ENCODE results near the gene CFAP58.

Gene CFAP58

GRCh38 chr10:104337521-104337984 is 16.1 kb upstream of the CFAP58 start:
- TF ChIP-seq, protein P1, sequence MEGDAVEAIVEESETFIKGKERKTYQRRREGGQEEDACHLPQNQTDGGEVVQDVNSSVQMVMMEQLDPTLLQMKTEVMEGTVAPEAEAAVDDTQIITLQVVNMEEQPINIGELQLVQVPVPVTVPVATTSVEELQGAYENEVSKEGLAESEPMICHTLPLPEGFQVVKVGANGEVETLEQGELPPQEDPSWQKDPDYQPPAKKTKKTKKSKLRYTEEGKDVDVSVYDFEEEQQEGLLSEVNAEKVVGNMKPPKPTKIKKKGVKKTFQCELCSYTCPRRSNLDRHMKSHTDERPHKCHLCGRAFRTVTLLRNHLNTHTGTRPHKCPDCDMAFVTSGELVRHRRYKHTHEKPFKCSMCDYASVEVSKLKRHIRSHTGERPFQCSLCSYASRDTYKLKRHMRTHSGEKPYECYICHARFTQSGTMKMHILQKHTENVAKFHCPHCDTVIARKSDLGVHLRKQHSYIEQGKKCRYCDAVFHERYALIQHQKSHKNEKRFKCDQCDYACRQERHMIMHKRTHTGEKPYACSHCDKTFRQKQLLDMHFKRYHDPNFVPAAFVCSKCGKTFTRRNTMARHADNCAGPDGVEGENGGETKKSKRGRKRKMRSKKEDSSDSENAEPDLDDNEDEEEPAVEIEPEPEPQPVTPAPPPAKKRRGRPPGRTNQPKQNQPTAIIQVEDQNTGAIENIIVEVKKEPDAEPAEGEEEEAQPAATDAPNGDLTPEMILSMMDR (IDR thresholded peaks at IDR 0.05; ENCODE audit: low read length, missing control alignments): no peak
- peak; percentile 54 for DNase-seq (ENCODE audit: low read depth)
- peak overlapping the region; percentile 93 for H3K4me3 ChIP-seq (replicated peaks; ENCODE audit: low read depth, low read length)

- DNase-seq (ENCODE audit: low read depth): peak; percentile 93
- peak within 1 kb of the TSS; percentile 93 for H3K4me3 ChIP-seq (replicated peaks; ENCODE audit: low read depth, low read length)
- TF ChIP-seq, protein P1 (IDR thresholded peaks at IDR 0.05; ENCODE audit: low read length, missing control alignments): peak; percentile 1
Measured at GRCh38 chr10:104337985-104338735, 15.5 kb upstream of the CFAP58 start, which contains the start of gene ITPRIP. Gene ITPRIP, minus strand, starts transcription at chr10:104338465. Its CDS starts 22,414 bp downstream, at chr10:104316051.

DNA sequence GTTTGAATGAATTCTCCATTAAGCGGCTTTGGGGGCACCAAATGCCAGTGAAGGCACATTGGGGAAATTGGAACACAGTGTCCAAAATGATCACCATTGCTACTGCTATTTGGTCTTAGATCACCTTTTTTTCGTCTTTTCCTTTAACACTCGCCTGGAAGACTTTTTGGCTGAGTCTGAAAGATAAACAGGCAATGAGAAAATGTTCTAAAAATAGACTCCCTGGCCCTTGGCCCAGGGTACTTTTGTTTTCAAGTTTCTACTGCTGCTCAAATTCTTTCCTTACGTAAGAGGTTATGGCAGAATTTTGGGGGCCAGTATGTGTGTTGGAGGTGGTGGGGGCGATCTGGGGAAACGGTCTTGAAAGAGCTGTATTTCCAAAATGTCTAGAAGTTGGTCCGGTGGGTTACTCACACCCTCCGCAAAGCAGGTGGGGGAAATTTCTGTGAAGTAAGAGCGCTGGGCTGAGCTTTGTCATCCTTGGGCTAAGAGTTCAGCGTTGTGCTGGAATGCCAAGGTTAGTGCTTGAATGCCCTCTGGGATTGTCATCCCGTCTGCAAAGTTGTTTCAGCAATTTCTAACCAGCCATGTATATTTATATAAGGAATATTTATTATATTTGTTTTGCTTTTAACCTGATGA is 14.0 kb upstream of the CFAP58 start:
- H3K4me3 ChIP-seq (replicated peaks; ENCODE audit: low read depth, low read length): peak overlapping the region; percentile 93
- peak; percentile 83 for DNase-seq (ENCODE audit: low read depth)
- TF ChIP-seq, protein P1 (IDR thresholded peaks at IDR 0.05; ENCODE audit: low read length, missing control alignments): no peak

GRCh38 chr10:104340111-104340526 is 13.5 kb upstream of the CFAP58 start:
- TF ChIP-seq, protein P1 (IDR thresholded peaks at IDR 0.05; ENCODE audit: low read length, missing control alignments): no peak

DNA sequence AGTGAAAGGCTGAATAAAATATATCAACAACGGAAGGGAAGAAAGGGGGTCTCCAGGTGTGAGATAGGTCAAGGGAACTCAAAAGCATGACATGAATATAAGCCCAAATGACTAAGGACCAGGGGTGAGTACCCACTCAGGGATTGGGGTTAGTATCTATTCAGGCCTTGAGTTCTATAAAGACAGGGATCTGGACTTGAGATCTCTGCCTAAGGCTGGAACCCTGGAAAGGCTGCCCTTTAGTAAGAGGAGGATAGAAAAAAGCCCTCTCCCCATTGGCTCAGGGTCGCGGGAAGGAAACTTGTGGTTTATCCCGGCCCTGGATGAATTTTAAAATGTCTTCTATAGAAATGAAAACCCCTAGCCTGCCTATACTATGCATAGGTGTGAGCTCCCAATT is 13.0 kb upstream of the CFAP58 start:
- DNase-seq (ENCODE audit: low read depth): no peak
- H3K4me3 ChIP-seq (replicated peaks; ENCODE audit: low read depth, low read length): no peak overlapping the region
- TF ChIP-seq, protein P1 (IDR thresholded peaks at IDR 0.05; ENCODE audit: low read length, missing control alignments): no peak

More at GRCh38 chr10:104340111-104340526, 13.5 kb upstream of the CFAP58 start:
- H3K4me3 ChIP-seq (replicated peaks; ENCODE audit: low read depth, low read length): peak overlapping the region; percentile 93
- no peak for DNase-seq (ENCODE audit: low read depth)

DNA sequence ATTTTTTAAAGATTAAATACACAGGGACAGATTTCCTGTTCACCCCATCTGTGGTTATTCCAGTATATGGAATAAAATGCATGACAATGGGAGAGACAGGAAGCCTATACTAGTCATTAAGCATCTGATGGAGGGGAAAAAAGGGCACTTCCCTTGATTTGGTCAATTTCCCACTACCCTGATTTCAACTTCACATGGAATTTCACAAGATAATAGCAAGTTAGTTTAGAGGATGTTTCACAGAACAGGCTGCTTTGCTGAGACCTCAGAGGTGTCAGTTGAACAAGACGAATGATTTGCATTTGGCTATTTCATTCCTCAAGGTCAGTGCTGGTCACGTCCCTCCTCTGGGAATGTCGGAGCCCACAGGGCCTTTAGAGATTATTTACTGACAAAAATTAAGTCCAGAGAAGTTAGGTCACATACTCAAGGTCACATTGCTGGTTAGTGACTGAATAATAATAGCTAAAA is 10.7 kb upstream of the CFAP58 start:
- H3K4me3 ChIP-seq (replicated peaks; ENCODE audit: low read depth, low read length): no peak overlapping the region
- DNase-seq (ENCODE audit: low read depth): peak; percentile 56
- TF ChIP-seq, protein P1 (IDR thresholded peaks at IDR 0.05; ENCODE audit: low read length, missing control alignments): no peak

All from fibroblast of pulmonary artery (primary cell).